DOHH2 (cell line): Measurements from ENCODE around the gene SMC3.

Experiments used
- EZH2phosphoT487 ChIP-seq: fragments of 200-600 bp; sonication (generic); IDR thresholded peaks from 2 replicates; pipeline ENCODE4 v1.6.1; 2017; ENCODE audit warnings: borderline replicate concordance, mild to moderate bottlenecking, antibody characterized with exemption, low read length, moderate library complexity, mixed read lengths
- TF ChIP-seq, protein P1 (sequence below): fragments of 200-600 bp; sonication (generic); IDR thresholded peaks from one replicate; pipeline ENCODE4 v1.5.1; 2014; ENCODE audit warnings: antibody characterized with exemption, mild to moderate bottlenecking, low read depth, low read length; ENCODE audit not compliant: poor library complexity, severe bottlenecking

- TF ChIP-seq, protein P1, sequence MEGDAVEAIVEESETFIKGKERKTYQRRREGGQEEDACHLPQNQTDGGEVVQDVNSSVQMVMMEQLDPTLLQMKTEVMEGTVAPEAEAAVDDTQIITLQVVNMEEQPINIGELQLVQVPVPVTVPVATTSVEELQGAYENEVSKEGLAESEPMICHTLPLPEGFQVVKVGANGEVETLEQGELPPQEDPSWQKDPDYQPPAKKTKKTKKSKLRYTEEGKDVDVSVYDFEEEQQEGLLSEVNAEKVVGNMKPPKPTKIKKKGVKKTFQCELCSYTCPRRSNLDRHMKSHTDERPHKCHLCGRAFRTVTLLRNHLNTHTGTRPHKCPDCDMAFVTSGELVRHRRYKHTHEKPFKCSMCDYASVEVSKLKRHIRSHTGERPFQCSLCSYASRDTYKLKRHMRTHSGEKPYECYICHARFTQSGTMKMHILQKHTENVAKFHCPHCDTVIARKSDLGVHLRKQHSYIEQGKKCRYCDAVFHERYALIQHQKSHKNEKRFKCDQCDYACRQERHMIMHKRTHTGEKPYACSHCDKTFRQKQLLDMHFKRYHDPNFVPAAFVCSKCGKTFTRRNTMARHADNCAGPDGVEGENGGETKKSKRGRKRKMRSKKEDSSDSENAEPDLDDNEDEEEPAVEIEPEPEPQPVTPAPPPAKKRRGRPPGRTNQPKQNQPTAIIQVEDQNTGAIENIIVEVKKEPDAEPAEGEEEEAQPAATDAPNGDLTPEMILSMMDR = no peak
- no peak for TF ChIP-seq EZH2phosphoT487
Measured at GRCh38 chr10:110644598-110645462, 77.3 kb downstream of the SMC3 start.
